ENCODE results near the gene OTULINL. TPM values are rescaled to one million over a fixed set of nuclear protein-coding genes. Genes with fewer than 3 reads are reported as not detected.

The OTULINL gene
- total RNA-seq, 1 donor from 2014 or later: 11.4 TPM

- Mint-ChIP-seq H3K36me3 (ENCODE audit: low read depth) (no peaks in the 10 kb centered on the region), H3K4me3 (no peak overlapping the region), H3K9me3 (no peaks in the 10 kb centered on the region)
Measured at GRCh38 chr5:14640765-14641164, 59.2 kb downstream of the OTULINL start.

DNA sequence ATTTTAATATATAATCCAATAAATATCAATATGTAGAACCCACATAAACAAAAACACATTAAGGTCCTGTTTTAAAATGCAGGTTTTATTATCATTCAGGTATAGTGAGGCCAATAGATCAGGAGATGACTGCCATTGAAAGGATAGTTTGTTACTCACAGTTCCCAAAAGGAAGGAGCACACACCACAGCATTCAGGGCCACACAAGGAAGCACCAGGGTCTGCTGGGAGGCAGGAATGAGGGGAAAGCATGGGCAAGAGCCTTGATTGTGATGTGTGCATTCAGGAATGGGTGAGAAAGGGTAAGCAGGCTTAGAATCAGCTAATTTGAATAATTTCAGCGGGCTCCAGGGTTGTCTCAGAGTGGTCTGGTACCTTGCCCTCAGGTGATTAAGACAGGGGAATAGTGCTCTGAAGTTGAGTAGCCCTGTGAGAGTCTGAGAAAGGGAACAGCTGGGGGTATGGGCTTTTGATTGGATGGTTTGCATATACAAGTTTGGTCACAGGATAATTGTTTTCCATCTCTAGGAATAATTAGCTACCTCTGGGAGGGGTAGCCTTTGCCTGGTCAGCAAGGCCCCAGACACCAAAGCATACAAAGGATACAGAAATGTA, 63.1 kb downstream of the OTULINL start:
- H3K4me1 Mint-ChIP-seq: peaks cover 5% of the 10 kb centered on the region
- H3K27me3 Mint-ChIP-seq: peaks cover 30% of the 10 kb centered on the region
- DNase-seq: no peak
- H3K27ac Mint-ChIP-seq: no peak overlapping the region
- H3K9me3 Mint-ChIP-seq: no peaks in the 10 kb centered on the region
- no peaks in the 10 kb centered on the region for H3K36me3 Mint-ChIP-seq (ENCODE audit: low read depth)
- intact Hi-C loops (cut with micrococcal nuclease): no loop called here
- no peak overlapping the region for H3K4me3 Mint-ChIP-seq

More at GRCh38 chr5:14640765-14641164, 59.2 kb downstream of the OTULINL start:
- Mint-ChIP-seq H3K27ac (no peak overlapping the region), H3K27me3 (peaks cover 34% of the 10 kb centered on the region), H3K4me1 (no peaks in the 10 kb centered on the region)
- no peak for DNase-seq
- intact Hi-C loops (cut with micrococcal nuclease): no loop called here

- no peak overlapping the region for H3K27ac Mint-ChIP-seq
- no peak for DNase-seq
- H3K27me3 Mint-ChIP-seq: peaks cover 34% of the 10 kb centered on the region
- H3K9me3 Mint-ChIP-seq: no peaks in the 10 kb centered on the region
- H3K4me1 Mint-ChIP-seq: peaks cover 8% of the 10 kb centered on the region
- intact Hi-C loops (cut with micrococcal nuclease): loop anchor here (10.0 kb wide), 1 partner anchor 165 kb away; no protein-coding TSS in a partner anchor
- no peaks in the 10 kb centered on the region for H3K36me3 Mint-ChIP-seq (ENCODE audit: low read depth)
- no peak overlapping the region for H3K4me3 Mint-ChIP-seq
Measured at GRCh38 chr5:14650052-14650451, 68.5 kb downstream of the OTULINL start.

DNA sequence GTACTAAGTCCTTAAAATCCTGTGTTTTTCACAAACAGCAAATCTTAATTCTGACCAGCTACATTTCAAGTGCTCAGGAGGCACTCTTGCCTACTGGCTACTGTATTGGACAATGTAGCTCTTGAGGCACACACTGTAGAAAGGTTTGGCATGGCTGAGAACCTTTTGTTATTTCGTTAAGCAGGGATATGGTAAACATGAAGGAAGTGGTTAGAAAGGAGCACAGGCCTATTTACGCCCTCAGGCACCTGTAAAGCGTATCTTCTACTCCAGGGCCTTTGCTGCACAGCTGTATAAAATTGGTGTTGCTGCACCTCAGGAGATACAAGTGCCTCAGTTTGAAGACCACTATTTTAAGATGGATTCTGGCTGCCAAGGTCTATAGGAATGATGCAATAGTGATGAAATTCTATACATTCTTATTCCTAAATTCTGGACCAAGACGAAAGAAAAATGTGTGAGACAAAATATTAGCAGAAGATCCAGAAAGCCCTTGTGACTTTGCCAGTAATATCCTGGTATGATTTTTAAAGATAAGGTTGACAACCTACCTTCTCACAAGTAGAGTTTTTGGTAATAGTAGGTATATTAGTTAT, 73.7 kb downstream of the OTULINL start:
- Mint-ChIP-seq H3K4me3 (no peak overlapping the region), H3K9me3 (no peaks in the 10 kb centered on the region), H3K4me1 (peaks cover 18% of the 10 kb centered on the region), H3K36me3 (ENCODE audit: low read depth) (peaks cover 2% of the 10 kb centered on the region), H3K27me3 (peaks cover 17% of the 10 kb centered on the region), H3K27ac (no peak overlapping the region)
- DNase-seq: no peak
- intact Hi-C loops (cut with micrococcal nuclease): loop anchor here (10.0 kb wide), 1 partner anchor 170 kb away; no protein-coding TSS in a partner anchor

DNA sequence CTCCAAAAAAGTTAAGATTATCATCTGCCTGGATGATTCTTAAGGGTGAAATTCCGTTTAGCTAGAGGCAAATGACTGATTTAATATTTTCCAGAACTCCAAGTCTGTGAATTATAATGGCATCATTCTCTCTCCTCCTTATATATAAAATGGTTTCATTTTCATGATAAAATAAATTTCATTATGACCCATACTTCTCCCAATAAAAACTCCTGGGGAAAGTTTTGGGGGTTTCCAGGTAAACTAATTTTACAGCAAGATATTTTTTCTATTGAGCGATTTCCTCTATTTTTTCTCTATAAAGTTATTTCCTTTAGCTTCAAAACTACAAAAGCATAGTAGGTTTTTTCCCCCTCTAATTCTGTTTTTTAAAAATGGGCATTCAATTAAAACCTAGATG, 75.3 kb downstream of the OTULINL start:
- intact Hi-C loops (cut with micrococcal nuclease): loop anchor here (10.0 kb wide), 1 partner anchor 172 kb away; no protein-coding TSS in a partner anchor
- Mint-ChIP-seq H3K9me3 (peaks cover 6% of the 10 kb centered on the region), H3K27me3 (peaks cover 8% of the 10 kb centered on the region), H3K27ac (peak overlapping the region; percentile 29), H3K36me3 (ENCODE audit: low read depth) (peaks cover 6% of the 10 kb centered on the region), H3K4me3 (no peak overlapping the region), H3K4me1 (peaks cover 28% of the 10 kb centered on the region)
- no peak for DNase-seq

GRCh38 chr5:14659821-14660607, 78.4 kb downstream of the OTULINL start:
- H3K9me3 Mint-ChIP-seq: peaks cover 6% of the 10 kb centered on the region
- intact Hi-C loops (cut with micrococcal nuclease): loop anchor here (5.0 to 10.0 kb wide), 5 partner anchors 175 to 1797 kb away; partner anchors contain the start of gene TRIO
- peaks cover 41% of the 10 kb centered on the region for H3K4me1 Mint-ChIP-seq
- H3K27me3 Mint-ChIP-seq: no peaks in the 10 kb centered on the region
- H3K27ac Mint-ChIP-seq: peak overlapping the region; percentile 32
- no peak for DNase-seq
- H3K36me3 Mint-ChIP-seq (ENCODE audit: low read depth): peaks cover 19% of the 10 kb centered on the region
- H3K4me3 Mint-ChIP-seq: no peak overlapping the region

DNA sequence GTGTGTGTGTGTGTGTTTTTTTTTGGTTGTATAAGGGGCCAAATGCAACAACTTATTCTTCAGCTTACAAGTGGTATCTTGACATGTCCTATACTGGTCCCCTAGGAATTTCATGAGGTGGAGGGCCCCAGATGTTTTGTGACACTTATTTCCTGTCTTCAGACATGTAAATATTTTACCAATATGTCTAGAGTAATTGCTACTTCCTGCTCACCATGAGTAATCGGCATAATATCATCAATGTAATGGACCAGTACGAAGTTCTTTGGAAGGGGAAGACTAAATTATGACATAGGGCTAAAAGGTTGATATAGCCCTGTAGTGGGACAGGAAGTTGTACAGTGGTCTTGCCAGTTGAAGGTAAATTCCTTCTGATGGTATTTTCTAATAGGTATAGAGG, 79.2 kb downstream of the OTULINL start:
- no peak for DNase-seq
- intact Hi-C loops (cut with micrococcal nuclease): loop anchor here (5.0 to 10.0 kb wide), 4 partner anchors 249 to 1796 kb away; partner anchors contain the start of gene TRIO
- H3K4me3 Mint-ChIP-seq: no peak overlapping the region
- peaks cover 23% of the 10 kb centered on the region for H3K36me3 Mint-ChIP-seq (ENCODE audit: low read depth)
- peaks cover 6% of the 10 kb centered on the region for H3K9me3 Mint-ChIP-seq
- H3K27me3 Mint-ChIP-seq: no peaks in the 10 kb centered on the region
- peaks cover 37% of the 10 kb centered on the region for H3K4me1 Mint-ChIP-seq
- H3K27ac Mint-ChIP-seq: peak overlapping the region; percentile 63

Other genes starting within 250 kb of the OTULINL start
- gene OTULIN, start 82.9 kb downstream of the OTULINL start, total RNA-seq: 52.5 and 62.1 TPM in 2 replicates

Data from activated CD4-positive, alpha-beta T cell treated with anti-CD3 and anti-CD28 coated beads, Interleukin-2, amount 10 ng/mL, durations not matched to agents 24 days and 14 days (primary cell).